ENCODE measurements around the gene MAP6. TPM values are rescaled to one million over a fixed set of nuclear protein-coding genes. Genes with fewer than 3 reads are reported as not detected.

MAP6 gene
- total RNA-seq, 1 experiment from 2014 or later, result not detected

- BruUV-seq (replicated peaks), result no TSS peak
- Histone ChIP-seq H2AFZ (ENCODE audit: low read depth, low read length, poor library complexity, severe bottlenecking) (no peak overlapping the region), H3K9me2 (ENCODE audit: insufficient read depth) (no peaks in the 10 kb centered on the region), H3K36me3 (ENCODE audit: control insufficient read depth in 1 of 2, insufficient read depth in 2 of 2, low read length in 2 of 2) (peaks cover 0 to under 1% of the 10 kb centered on the region in 2 experiments; a peak in 2 of 4 replicates), H3K4me1 (ENCODE audit: control insufficient read depth in 1 of 2, insufficient read depth in 2 of 2, low read length in 2 of 2) (peaks cover 0 to 4% of the 10 kb centered on the region in 2 experiments; a peak in 1 of 4 replicates), H3K9ac (ENCODE audit: low read length) (no peak overlapping the region), H3K27ac (ENCODE audit: low read depth, low read length) (no peak overlapping the region), H3K9me3 (ENCODE audit: control insufficient read depth in 1 of 2, insufficient read depth in 1 of 2, low read depth in 1 of 2, low read length in 2 of 2) (no peaks in the 10 kb centered on the region), H4K20me1 (ENCODE audit: insufficient read depth) (no peaks in the 10 kb centered on the region), H3K79me2 (ENCODE audit: insufficient read depth, low read length) (no peaks in the 10 kb centered on the region), H3K4me2 (ENCODE audit: low read length) (no peak overlapping the region), H3K4me3 (replicated peaks in 1 of 2; ENCODE audit: low read depth in 1 of 2, low read length in 2 of 2) (no peak overlapping the region), H3K27me3 (ENCODE audit: insufficient read depth, low read length) (peaks cover 4% of the 10 kb centered on the region; the same call in 1 of the 2 replicates)
- DNase-seq (ENCODE audit: low read depth, low spot score) (no peak), ATAC-seq (peak; percentile 75)
- ChIA-PET CTCF (interaction anchor here (0.7 to 1.3 kb wide), 4 partner anchors 13 to 1940 kb away, joined by 3 read pairs; no protein-coding TSS in a partner anchor), POLR2A (no interaction called here), RAD21 (ENCODE audit: low non-redundant PET in 1 of 2, low total read pairs in 2 of 2, uncharacterized antibody in 2 of 2, unreplicated experiment in 2 of 2) (no interaction called here)
- TF ChIP-seq YY1 (IDR thresholded peaks at IDR 0.05; ENCODE audit: extremely low read depth, insufficient replicate concordance, low read depth, low read length), result no peak
- TF ChIP-seq EGR1 (IDR thresholded peaks at IDR 0.05; ENCODE audit: low read depth), result peak; percentile 49; the same call in 1 of the 2 replicates
- TF ChIP-seq RAD21 (IDR thresholded peaks at IDR 0.05; ENCODE audit: low read depth), result peak; percentile 13; the same call in 1 of the 2 replicates
- peak; percentile 13 to 70 (median 47); a peak in 5 of 6 replicates for TF ChIP-seq CTCF (IDR thresholded peaks at IDR 0.05 in 2 of 3, conservative IDR thresholded peaks at IDR 0.05 in 1 of 3; ENCODE audit: borderline replicate concordance in 1 of 3, insufficient read depth in 1 of 3, low read depth in 2 of 3, low read length in 2 of 3)
- TF ChIP-seq CEBPB (IDR thresholded peaks at IDR 0.05; ENCODE audit: low read depth), result no peak
- intact Hi-C loops (cut with micrococcal nuclease), result loop anchor here (2.0 kb wide), 1 partner anchor 132 kb away; no protein-coding TSS in a partner anchor
These were observed 91.6 kb downstream of the MAP6 start for GRCh38 chr11:75577207-75577606.

DNA sequence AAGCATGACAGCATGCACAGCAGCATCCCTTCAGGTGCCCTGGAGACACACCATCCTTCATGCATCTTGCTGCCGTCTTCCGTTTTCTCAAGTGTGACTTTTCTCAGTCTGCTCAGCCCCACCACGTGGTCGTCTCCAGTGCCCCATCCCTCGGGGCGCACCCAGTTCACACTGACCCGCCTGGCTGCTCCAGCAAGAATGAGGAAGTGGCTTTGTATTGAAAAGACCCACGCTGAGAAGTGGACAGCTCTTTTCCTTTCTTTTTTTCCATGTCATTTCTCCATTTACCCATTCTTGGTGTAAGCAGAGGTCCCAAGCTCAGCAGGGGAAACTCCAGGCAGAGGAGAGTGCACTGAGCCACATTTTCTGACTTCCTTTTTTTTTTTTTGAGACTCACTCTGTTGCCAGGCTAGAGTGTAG is 92.3 kb downstream of the MAP6 start:
- Histone ChIP-seq H3K27me3 (ENCODE audit: insufficient read depth, low read length) (peaks cover 4% of the 10 kb centered on the region; the same call in 1 of the 2 replicates), H3K4me1 (ENCODE audit: control insufficient read depth in 1 of 2, insufficient read depth in 2 of 2, low read length in 2 of 2) (peaks cover 0 to 4% of the 10 kb centered on the region in 2 experiments; a peak in 1 of 4 replicates), H3K79me2 (ENCODE audit: insufficient read depth, low read length) (no peaks in the 10 kb centered on the region), H3K4me3 (replicated peaks in 1 of 2; ENCODE audit: low read depth in 1 of 2, low read length in 2 of 2) (no peak overlapping the region), H3K36me3 (ENCODE audit: control insufficient read depth in 1 of 2, insufficient read depth in 2 of 2, low read length in 2 of 2) (peaks cover 6 to 7% of the 10 kb centered on the region in 2 experiments; a peak in 3 of 4 replicates), H4K20me1 (ENCODE audit: insufficient read depth) (no peaks in the 10 kb centered on the region), H3K27ac (ENCODE audit: low read depth, low read length) (no peak overlapping the region), H3K9ac (ENCODE audit: low read length) (no peak overlapping the region), H3K9me3 (ENCODE audit: control insufficient read depth in 1 of 2, insufficient read depth in 1 of 2, low read depth in 1 of 2, low read length in 2 of 2) (no peaks in the 10 kb centered on the region), H3K4me2 (ENCODE audit: low read length) (no peak overlapping the region), H2AFZ (ENCODE audit: low read depth, low read length, poor library complexity, severe bottlenecking) (no peak overlapping the region), H3K9me2 (ENCODE audit: insufficient read depth) (no peaks in the 10 kb centered on the region)
- ATAC-seq (no peak), DNase-seq (ENCODE audit: low read depth, low spot score) (no peak)
- ChIA-PET CTCF (interaction anchor here (1.0 to 1.3 kb wide), 3 partner anchors 13 to 48 kb away, joined by 3 read pairs; no protein-coding TSS in a partner anchor), POLR2A (interaction anchor here (0.9 kb wide), 1 partner anchor 14 kb away, joined by 4 read pairs; no protein-coding TSS in a partner anchor), RAD21 (ENCODE audit: low non-redundant PET in 1 of 2, low total read pairs in 2 of 2, uncharacterized antibody in 2 of 2, unreplicated experiment in 2 of 2) (no interaction called here)
- no TSS peak for BruUV-seq (replicated peaks)
- intact Hi-C loops (cut with micrococcal nuclease), result loop anchor here (2.0 kb wide), 1 partner anchor 132 kb away; no protein-coding TSS in a partner anchor
- TF ChIP-seq SRF (IDR thresholded peaks at IDR 0.05; ENCODE audit: low read depth), result no peak
- TF ChIP-seq CTCF (IDR thresholded peaks at IDR 0.05 in 2 of 3, conservative IDR thresholded peaks at IDR 0.05 in 1 of 3; ENCODE audit: borderline replicate concordance in 1 of 3, insufficient read depth in 1 of 3, low read depth in 2 of 3, low read length in 2 of 3), result no peak
- no peak for TF ChIP-seq REST (IDR thresholded peaks at IDR 0.05; ENCODE audit: low read depth)
- TF ChIP-seq, protein P1, sequence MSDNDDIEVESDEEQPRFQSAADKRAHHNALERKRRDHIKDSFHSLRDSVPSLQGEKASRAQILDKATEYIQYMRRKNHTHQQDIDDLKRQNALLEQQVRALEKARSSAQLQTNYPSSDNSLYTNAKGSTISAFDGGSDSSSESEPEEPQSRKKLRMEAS (IDR thresholded peaks at IDR 0.05), result no peak
- TF ChIP-seq, protein P2, sequence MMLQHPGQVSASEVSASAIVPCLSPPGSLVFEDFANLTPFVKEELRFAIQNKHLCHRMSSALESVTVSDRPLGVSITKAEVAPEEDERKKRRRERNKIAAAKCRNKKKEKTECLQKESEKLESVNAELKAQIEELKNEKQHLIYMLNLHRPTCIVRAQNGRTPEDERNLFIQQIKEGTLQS (IDR thresholded peaks at IDR 0.05), result no peak
- TF ChIP-seq CEBPB (IDR thresholded peaks at IDR 0.05; ENCODE audit: low read depth), result no peak
